ENCODE measurements around the gene ELF2. TPM values are rescaled to one million over a fixed set of nuclear protein-coding genes. Genes with fewer than 3 reads are reported as not detected.

Gene ELF2
- total and polyA plus RNA-seq, 2 experiments from 2014 or later, result 38.2 to 48.8 TPM

- no peak; a peak in 1 of 4 replicates for TF ChIP-seq CTCF (conservative IDR thresholded peaks at IDR 0.05; ENCODE audit: low read depth in 2 of 2)
- TF ChIP-seq POLR2AphosphoS5 (IDR thresholded peaks at IDR 0.05; ENCODE audit: low read depth), result no peak
Measured at GRCh38 chr4:139137763-139138162, 39.3 kb downstream of the ELF2 start (continued).

- Mint-ChIP-seq H3K27ac (no peak overlapping the region), H3K27me3 (ENCODE audit: insufficient read depth, low read depth, poor library complexity) (no peaks in the 10 kb centered on the region), H3K4me3 (no peak overlapping the region), H3K4me1 (peaks cover 21% of the 10 kb centered on the region), H3K36me3 (ENCODE audit: low read depth) (peaks cover 27% of the 10 kb centered on the region; the same call in 2 of the 3 replicates), H3K9me3 (no peaks in the 10 kb centered on the region)
- Histone ChIP-seq H3K4me2 (no peak overlapping the region), H3K4me3 (no peak overlapping the region), H3K27ac (ENCODE audit: low read depth) (no peak overlapping the region; the same call in 1 of the 2 replicates), H3K4me1 (ENCODE audit: insufficient read depth) (peaks cover 21% of the 10 kb centered on the region), H3K36me3 (ENCODE audit: insufficient read depth) (peaks cover 12% of the 10 kb centered on the region; the same call in 1 of the 2 replicates), H3K9me2 (ENCODE audit: insufficient read depth) (no peaks in the 10 kb centered on the region), H3K79me2 (replicated peaks; ENCODE audit: insufficient read depth) (peaks cover 5% of the 10 kb centered on the region), H3K27me3 (ENCODE audit: insufficient read depth) (no peaks in the 10 kb centered on the region), H3F3A (replicated peaks; ENCODE audit: low read depth) (no peaks in the 10 kb centered on the region), H4K20me1 (replicated peaks; ENCODE audit: insufficient read depth) (no peaks in the 10 kb centered on the region), H2AFZ (no peak overlapping the region)
- DNase-seq (ENCODE audit: low spot score), result no peak
- ATAC-seq, result no peak
- no peak for TF ChIP-seq REST (IDR thresholded peaks at IDR 0.05; ENCODE audit: unreplicated experiment)
- TF ChIP-seq CREB1 (CRISPR knock-in tag; IDR thresholded peaks at IDR 0.05; ENCODE audit: low read depth), result no peak
- no peak for TF ChIP-seq EZH2phosphoT487 (IDR thresholded peaks at IDR 0.05; ENCODE audit: unreplicated experiment)
Measured at GRCh38 chr4:139134403-139134802, 42.6 kb downstream of the ELF2 start.

- H3K4me3 ChIP-seq, result no peak overlapping the region
- H3K36me3 ChIP-seq (ENCODE audit: insufficient read depth), result no peaks in the 10 kb centered on the region
- peak overlapping the region; percentile 40; the same call in 1 of the 2 replicates for H3K27ac Mint-ChIP-seq
- DNase-seq (ENCODE audit: low spot score) (no peak), ATAC-seq (peak; percentile 64)
- no peaks in the 10 kb centered on the region for H3K79me2 ChIP-seq (replicated peaks; ENCODE audit: insufficient read depth)
- peaks cover 14% of the 10 kb centered on the region; the same call in 2 of the 3 replicates for H3K36me3 Mint-ChIP-seq (ENCODE audit: low read depth)
- TF ChIP-seq ZNF114 (CRISPR knock-in tag; IDR thresholded peaks at IDR 0.05) (no peak), EZH2 (IDR thresholded peaks at IDR 0.05; ENCODE audit: low read depth, unreplicated experiment) (no peak), ZNF331 (CRISPR knock-in tag; IDR thresholded peaks at IDR 0.05; ENCODE audit: low read depth) (no peak), NANOG (IDR thresholded peaks at IDR 0.05; ENCODE audit: borderline replicate concordance) (no peak)
- H3K9me2 ChIP-seq (ENCODE audit: insufficient read depth), result no peaks in the 10 kb centered on the region
- no peak overlapping the region for H2AFZ ChIP-seq
- H3K4me3 Mint-ChIP-seq, result no peak overlapping the region
- no peaks in the 10 kb centered on the region for H4K20me1 ChIP-seq (replicated peaks; ENCODE audit: insufficient read depth)
- H3F3A ChIP-seq (replicated peaks; ENCODE audit: low read depth), result no peaks in the 10 kb centered on the region
- no peaks in the 10 kb centered on the region for H3K27me3 ChIP-seq (ENCODE audit: insufficient read depth)
- no peaks in the 10 kb centered on the region for H3K9me3 Mint-ChIP-seq
- no peaks in the 10 kb centered on the region for H3K27me3 Mint-ChIP-seq (ENCODE audit: insufficient read depth, low read depth, poor library complexity)
- H3K4me2 ChIP-seq, result no peak overlapping the region
- peaks cover 25% of the 10 kb centered on the region for H3K4me1 Mint-ChIP-seq
- peak overlapping the region; percentile 0; the same call in 1 of the 2 replicates for H3K27ac ChIP-seq (ENCODE audit: low read depth)
- peaks cover 22% of the 10 kb centered on the region for H3K4me1 ChIP-seq (ENCODE audit: insufficient read depth)
Measured at GRCh38 chr4:139131209-139131870, 45.7 kb downstream of the ELF2 start.
